ENCODE data around the gene TIMM9. TPM values are rescaled to one million over a fixed set of nuclear protein-coding genes. Genes with fewer than 3 reads are reported as not detected.
"Not testable (repeated sequence)": the region's sequence is repeated elsewhere in the genome, so short reads cannot be mapped to it uniquely, and the experiment has no call there.

The TIMM9 gene
- total RNA-seq, 4 donors from 2014 or later = 4.9 to 48.9 (median 30.4) TPM

DNA sequence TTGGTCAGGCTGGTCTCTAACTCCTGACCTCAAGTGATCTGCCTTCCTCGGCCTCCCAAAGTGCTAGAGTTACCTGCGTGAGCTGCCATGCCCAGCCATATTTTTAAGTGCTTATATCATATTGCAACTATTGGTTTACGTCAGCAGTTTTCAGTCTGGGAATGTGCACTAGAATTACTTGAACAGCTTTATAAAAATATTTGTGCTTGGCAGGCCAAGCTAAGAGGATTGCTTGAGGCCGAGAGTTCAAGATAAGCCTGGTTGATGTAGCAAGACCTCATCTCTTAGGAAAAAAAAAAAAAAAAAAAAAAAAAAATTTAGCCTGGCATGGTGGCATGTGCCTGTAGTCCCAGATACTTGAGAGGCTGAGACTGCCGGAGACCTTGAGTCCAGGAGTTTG, 17.3 kb upstream of the TIMM9 start:
- Histone ChIP-seq H3K4me3 (no peak overlapping the region), H3K9me3 (no peaks in the 10 kb centered on the region), H3K27me3 (no peaks in the 10 kb centered on the region), H3K27ac (no peak overlapping the region), H3K4me1 (no peaks in the 10 kb centered on the region), H3K36me3 (no peaks in the 10 kb centered on the region)
- intact Hi-C loops (cut with DNase I; ENCODE audit: low total_unique reads) = no loop called here
- no peak for DNase-seq
- TF ChIP-seq POLR2A (IDR thresholded peaks at IDR 0.05) = no peak
- TF ChIP-seq, protein P1, sequence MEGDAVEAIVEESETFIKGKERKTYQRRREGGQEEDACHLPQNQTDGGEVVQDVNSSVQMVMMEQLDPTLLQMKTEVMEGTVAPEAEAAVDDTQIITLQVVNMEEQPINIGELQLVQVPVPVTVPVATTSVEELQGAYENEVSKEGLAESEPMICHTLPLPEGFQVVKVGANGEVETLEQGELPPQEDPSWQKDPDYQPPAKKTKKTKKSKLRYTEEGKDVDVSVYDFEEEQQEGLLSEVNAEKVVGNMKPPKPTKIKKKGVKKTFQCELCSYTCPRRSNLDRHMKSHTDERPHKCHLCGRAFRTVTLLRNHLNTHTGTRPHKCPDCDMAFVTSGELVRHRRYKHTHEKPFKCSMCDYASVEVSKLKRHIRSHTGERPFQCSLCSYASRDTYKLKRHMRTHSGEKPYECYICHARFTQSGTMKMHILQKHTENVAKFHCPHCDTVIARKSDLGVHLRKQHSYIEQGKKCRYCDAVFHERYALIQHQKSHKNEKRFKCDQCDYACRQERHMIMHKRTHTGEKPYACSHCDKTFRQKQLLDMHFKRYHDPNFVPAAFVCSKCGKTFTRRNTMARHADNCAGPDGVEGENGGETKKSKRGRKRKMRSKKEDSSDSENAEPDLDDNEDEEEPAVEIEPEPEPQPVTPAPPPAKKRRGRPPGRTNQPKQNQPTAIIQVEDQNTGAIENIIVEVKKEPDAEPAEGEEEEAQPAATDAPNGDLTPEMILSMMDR (IDR thresholded peaks at IDR 0.05) = no peak

DNA sequence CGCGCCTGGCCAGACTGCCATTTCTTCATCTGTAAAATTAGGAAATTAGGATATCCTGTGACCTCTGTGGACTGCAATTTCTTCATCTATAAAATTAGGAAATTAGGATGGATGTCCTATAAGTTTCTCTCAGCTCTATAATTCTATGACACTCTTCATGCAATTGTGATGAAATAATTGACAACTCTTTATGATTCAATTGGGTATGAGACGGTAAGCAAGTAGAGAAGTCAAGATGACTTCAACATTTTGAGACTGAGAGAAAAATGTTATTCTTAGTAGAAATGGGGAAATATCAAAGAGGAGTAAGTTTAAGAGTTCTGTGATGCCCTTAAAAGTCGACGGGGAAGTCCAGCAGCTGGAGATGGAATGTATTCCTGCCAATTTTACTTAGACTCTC, 12.1 kb upstream of the TIMM9 start:
- Histone ChIP-seq H3K27me3 (no peaks in the 10 kb centered on the region), H3K4me3 (no peak overlapping the region), H3K9me3 (no peaks in the 10 kb centered on the region), H3K27ac (no peak overlapping the region), H3K4me1 (no peaks in the 10 kb centered on the region), H3K36me3 (no peaks in the 10 kb centered on the region)
- TF ChIP-seq, protein P1 (IDR thresholded peaks at IDR 0.05) = no peak
- no peak for TF ChIP-seq POLR2A (IDR thresholded peaks at IDR 0.05)
- no peak for DNase-seq
- intact Hi-C loops (cut with DNase I; ENCODE audit: low total_unique reads) = no loop called here

DNA sequence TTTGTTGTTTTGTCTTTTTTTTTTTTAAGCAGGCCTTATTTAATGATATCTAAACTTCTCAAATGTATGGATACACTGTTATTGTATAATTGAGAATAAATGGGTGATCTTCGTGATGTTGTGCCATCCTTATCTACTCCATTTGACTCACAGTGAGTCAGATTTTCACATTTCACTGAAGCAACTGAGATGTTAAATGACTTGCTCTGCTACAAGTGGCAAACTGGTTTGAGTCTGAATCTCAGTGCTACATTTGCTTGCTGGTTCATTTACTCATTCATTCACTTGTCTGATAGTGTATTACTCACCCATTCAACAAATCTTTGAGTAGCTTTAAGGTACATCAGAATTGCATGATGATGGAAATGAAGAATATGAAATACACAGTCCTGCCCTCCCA, 2.8 kb upstream of the TIMM9 start:
- H3K36me3 ChIP-seq = no peaks in the 10 kb centered on the region
- H3K27ac ChIP-seq = no peak overlapping the region
- intact Hi-C loops (cut with DNase I; ENCODE audit: low total_unique reads) = no loop called here
- TF ChIP-seq, protein P1 (IDR thresholded peaks at IDR 0.05) = no peak
- TF ChIP-seq POLR2A (IDR thresholded peaks at IDR 0.05) = no peak
- H3K9me3 ChIP-seq = no peaks in the 10 kb centered on the region
- H3K27me3 ChIP-seq = no peaks in the 10 kb centered on the region
- DNase-seq = no peak
- H3K4me3 ChIP-seq = no peak overlapping the region
- H3K4me1 ChIP-seq = no peaks in the 10 kb centered on the region

DNA sequence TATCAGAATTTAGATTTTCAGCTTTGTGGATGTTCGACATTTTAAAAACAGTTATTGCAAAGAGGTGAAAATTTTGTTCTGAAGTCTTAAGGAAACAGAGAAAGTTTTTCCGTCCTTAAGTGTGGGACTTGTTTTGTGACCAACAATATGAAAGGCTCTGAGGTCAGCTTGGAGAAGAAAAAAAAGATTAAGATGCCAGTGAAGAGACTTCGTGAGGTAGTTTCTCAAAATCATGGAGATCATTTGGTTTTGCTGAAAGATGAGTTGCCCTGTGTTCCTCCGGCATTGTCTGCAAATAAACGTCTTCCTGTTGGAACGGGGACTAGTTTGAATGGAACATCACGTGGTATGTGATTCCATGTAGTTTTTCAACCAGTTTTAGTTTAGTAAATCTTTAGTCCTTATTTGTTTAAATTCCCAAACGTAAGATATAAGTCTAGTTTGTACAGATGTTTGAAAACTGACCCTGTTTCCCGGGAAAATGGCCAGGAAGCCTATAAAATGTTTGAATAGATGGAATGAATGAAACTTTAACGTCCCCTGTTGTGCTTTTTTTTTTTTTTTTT, 870 bp upstream of the TIMM9 start:
- DNase-seq = no peak
- H3K36me3 ChIP-seq = no peaks in the 10 kb centered on the region
- H3K27ac ChIP-seq = peak overlapping the region; percentile 91 to 94
- TF ChIP-seq POLR2A (IDR thresholded peaks at IDR 0.05) = no peak
- TF ChIP-seq, protein P1 (IDR thresholded peaks at IDR 0.05) = no peak
- intact Hi-C loops (cut with DNase I; ENCODE audit: low total_unique reads) = no loop called here
- H3K27me3 ChIP-seq = no peaks in the 10 kb centered on the region
- H3K4me1 ChIP-seq = no peaks in the 10 kb centered on the region
- no peaks in the 10 kb centered on the region for H3K9me3 ChIP-seq
- H3K4me3 ChIP-seq = peak overlapping the region; percentile 78 to 96

DNA sequence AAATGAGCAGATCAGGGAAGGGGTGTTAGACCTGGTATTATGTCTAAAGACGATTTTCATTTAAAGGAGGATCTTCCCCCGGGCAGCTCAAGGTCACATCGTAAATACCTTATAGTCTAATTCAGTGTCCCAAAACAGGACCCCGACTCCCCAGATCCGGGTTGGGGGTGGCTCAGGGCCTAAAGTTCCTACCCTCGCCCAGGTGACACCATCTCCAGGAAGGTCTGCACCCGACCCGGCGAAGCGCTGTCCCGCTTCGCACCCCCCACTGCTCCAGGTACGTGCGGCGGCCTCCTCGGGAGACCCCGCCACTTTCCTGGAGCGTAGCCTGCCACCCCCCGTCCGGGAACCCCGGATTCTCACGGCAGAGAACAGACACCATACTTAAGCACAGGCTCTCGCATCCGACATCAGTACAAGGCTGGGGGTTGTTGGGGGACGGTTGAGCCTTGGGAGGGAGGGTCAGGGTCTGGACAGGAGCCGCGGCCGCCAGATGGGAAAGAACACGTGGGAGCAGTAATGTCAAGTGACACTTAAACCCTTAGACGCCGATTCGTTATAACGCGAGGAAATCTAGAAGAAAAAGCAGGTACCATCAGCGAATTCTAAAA, 556 bp downstream of the TIMM9 start:
- Histone ChIP-seq H3K4me1 (no peaks in the 10 kb centered on the region), H3K4me3 (peak overlapping the region; percentile 78 to 96), H3K9me3 (no peaks in the 10 kb centered on the region), H3K36me3 (no peaks in the 10 kb centered on the region), H3K27ac (peak overlapping the region; percentile 91 to 94), H3K27me3 (no peaks in the 10 kb centered on the region)
- intact Hi-C loops (cut with DNase I; ENCODE audit: low total_unique reads) = no loop called here
- DNase-seq = peak; percentile 43 to 58
- TF ChIP-seq POLR2A (IDR thresholded peaks at IDR 0.05) = no peak
- TF ChIP-seq, protein P1 (IDR thresholded peaks at IDR 0.05) = no peak

DNA sequence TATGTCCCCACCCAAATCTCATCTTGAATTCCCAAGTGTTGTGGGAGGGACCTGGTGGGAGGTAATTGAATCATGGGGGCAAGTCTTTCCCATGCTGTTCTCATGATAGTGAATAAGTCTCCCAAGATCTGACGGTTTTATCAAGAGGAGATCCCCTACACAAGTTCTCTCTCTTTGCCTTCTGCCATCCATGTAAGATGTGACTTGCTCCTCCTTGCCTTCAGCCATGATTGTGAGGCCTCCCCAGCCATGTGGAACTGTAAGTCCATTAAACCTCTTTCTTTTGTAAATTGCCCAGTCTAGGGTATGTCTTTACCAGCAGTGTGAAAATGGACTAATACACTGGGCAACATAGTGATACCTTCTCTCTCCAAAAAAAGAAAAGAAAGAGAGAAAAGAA, 10.4 kb downstream of the TIMM9 start:
- H3K4me3 ChIP-seq; DNase-seq; H3K36me3 ChIP-seq; H3K9me3 ChIP-seq; H3K27ac ChIP-seq; intact Hi-C loops (cut with DNase I; ENCODE audit: low total_unique reads); H3K27me3 ChIP-seq; H3K4me1 ChIP-seq: not testable (repeated sequence)

All from uterus (tissue), 4 donors.